HG02642 (cell line): Measurements from ENCODE around the gene MAP2K2.

ENCODE experiments used
- ATAC-seq: cut with Tn5 transposase; IDR thresholded peaks from one replicate; pipeline ENCODE4 v1.9.1; 2021; ENCODE audit warnings: mild to moderate bottlenecking; ENCODE audit not compliant: unreplicated experiment, poor library complexity

Gene MAP2K2

DNA sequence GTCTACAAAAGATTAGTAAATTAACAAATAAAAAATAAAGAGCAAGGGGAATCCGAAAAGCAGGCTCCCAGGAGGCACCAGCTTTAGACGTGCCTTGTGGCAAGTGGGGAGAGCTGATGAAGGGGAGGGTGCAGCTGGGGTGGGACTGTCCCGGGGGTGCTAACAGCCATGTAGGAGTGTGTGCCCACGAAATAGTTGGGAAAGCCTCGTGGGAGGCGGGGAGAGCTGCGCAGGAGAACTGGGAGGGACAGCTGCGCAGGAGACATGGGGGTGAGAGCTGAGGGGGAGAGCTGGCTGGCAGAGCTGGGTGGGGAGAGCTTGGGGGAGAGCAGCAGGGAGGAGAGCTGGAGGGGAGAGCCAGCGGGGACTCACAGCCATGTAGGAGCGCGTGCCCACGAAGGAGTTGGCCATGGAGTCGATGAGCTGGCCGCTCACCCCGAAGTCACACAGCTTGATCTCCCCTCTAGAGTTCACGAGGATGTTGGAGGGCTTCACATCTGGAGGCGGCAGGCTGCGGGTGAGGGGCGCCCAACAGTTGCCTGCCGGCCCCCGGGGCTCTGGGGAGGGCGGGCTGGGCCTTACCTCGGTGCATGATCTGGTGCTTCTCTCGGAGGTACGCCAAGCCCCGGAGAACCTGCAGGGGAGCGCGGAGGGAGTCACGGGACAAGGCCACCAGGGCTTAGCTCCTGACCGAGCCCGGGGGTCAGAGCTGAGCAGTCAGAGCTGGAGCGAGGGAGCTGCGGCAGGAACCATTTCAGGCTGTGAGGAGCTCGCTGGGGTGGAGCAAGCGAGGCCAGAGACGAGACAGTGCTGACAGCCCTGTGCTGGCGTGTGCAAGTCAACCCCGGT lies 23.1 kb downstream of the MAP2K2 start:
- ATAC-seq, result no peak

DNA sequence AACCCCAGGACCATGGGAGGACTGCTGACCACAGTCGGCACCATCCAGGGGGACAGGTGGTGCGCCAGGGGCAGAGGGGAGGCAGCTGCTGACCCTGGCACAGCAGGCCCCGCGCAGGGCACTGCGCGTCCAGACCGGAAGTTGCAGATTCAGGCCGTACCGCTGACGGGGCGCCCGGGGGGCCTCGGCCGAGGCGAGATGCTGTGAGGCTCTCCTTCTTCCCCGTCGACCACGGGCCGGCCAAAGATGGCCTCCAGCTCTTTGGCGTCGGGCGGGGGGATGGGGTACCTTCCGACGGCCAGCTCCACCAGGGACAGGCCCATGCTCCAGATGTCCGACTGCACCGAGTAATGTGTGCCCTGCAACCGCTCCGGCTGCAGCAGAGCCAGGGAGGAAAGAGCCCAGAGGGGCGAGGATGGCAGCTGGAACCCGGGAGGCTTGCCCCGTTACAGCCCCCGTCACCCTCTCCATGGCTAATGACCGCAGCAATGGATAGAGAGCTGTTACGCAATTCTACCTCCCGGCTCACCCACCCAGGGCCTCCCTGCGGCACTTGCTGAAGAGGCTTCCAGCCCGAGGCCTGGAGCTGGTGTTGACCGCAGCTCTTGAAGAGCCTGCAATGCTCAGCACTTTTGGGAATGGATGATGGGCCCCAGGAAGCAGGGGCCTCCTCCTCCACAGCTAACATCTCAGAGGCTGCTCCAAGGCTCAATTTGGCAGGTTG lies 24.7 kb downstream of the MAP2K2 start:
- ATAC-seq, result no peak

DNA sequence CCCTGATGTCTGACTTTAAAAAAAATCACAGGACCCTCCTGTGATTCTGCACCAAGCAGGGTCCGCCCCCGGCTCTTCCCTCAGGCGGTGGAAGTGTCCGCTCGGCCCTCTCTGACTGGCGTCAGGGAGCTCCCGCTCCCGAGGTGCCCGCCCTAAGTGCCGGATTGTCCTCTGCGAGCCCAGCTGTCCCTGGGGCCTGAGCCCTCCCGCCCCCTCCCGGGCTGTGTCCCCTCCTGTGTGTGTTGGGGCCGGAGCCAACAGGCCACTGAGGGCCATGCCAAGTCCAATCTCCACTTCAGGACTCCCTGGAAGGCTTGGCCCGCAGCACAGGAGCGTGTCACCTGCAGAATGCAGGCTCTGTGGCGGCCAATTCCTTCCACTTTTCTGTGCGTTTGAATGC lies 25.4 kb downstream of the MAP2K2 start:
- no peak for ATAC-seq

DNA sequence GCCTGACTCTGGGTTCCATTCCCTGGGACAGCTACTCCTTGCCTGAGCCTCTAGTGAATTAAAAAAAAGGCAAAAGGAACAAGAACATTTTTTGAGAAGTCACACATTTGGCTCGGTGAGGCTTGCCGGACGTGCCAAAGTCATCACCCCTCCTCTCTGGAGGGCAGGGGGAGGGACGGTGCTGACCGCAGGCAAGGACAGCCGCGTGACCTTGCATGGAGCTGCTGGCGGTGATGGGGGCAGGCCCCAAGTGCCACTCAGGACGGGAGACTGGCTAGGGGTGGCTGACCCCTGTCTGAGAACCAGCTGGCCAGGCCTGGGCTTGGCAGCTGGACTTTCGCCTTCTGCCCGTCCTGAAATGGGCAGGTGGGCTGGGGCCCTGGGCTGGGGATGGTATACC lies 26.4 kb downstream of the MAP2K2 start:
- no peak for ATAC-seq

DNA sequence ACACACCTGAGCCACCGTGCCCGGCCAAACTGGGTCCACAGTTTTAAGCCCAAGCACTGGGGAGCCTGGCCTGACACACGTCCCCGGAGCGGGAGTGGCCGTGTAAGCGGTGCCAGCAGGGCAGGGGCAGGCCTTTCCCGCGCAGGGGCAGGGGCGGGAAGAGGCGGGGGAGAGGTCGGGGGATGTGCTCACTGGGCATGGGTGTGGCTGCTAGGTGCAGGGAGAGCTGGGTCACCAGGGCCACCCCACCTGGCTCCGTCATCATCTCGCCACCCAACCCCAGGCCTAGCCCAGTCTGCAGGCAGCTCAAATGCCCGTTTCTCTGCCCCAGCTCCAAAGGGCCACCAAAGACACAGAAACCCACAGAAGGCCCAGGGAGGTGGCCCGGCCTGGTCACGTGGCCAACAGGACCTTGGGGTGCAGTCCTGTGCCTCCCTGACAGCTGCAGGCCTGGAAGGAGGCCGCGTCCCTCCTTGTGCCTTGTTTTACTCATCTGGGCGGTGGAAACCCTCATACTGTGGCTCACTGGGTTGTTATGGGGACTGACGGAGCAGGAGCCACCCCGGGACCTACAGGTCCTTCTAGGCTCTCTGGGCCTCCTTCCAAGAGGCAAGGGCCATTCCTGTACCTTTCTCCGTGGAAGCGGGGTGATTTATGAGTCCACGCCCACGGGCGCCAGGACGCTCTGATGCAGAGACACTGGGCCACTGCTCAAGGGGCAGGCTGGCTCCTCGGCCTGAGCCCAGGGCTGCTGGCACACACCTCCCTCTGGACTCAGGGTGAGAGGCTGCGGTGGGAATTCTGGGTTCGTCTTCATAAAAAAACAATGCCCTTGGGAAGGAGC lies 27.7 kb downstream of the MAP2K2 start:
- ATAC-seq, result no peak

DNA sequence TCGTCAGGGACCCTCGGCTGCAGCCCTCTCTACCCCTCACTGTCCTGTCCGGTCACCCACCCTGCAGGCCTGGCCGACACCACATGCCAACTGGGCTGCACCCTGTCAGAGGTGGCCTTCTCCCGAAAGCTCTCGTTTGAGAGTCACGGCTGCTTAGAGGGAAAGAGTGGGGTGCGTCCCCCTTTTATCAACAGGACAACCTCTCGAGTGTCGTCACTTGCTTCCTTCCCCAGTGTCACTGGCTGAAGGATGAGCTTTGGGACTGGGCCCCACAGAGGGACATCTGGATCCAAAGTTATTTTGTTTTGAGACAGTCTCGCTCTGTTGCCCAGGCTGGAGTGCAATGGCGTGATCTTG lies 28.5 kb downstream of the MAP2K2 start:
- ATAC-seq, result no peak

DNA sequence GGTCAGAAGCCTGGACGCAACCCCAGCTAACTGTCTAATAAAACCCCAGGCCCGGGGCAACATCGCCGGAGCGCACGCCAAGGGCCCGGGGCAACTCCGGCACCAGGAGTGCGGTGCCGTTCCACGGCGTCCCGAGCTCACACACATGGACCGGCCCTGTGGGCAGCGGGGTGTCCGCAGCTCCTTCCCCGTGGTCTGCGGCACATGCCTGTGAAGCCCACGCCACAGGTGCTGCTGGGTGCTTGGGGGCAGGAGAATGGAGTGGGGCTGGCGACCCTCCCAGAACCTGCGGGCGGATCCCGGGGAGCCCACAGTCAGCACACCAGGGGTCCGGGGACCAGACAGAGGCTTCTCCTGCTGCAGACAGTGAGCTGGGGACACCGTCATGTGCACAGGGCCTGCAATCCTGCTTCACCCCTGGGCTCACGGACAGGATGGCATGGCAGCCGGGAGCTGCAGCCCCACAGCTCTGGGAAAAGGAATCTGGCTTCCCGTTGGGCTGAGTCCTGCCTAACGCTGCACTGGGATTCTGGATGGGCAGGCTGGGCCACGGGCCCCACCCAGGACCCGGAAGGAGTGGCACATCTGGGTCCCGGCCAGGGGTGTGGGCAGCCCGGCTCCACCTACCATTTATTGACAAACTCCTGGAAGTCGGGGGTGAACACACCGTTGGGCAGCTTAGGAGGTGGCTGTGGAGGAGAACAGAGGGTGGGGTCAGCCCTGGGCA lies 29.0 kb downstream of the MAP2K2 start:
- ATAC-seq, result no peak

DNA sequence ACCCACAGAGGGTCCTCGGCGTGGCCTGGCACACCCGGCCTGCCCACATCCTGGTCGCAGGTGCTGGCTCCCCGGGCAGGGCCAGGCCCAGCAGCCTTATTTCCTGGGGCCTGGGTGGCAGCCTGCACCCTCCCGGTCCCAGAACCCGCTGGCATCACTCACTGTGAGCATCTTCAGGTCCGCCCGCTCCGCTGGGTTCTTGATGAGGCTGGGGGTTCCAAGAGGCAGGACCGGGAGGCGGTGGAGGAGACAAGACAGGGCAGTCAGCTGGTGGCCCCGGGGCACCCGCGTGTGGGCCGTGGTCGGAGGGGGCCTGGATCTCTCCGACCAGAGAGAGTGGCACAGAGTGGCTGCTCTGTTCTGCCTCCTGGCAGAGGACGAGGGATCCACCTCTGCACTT lies 29.6 kb downstream of the MAP2K2 start:
- no peak for ATAC-seq

DNA sequence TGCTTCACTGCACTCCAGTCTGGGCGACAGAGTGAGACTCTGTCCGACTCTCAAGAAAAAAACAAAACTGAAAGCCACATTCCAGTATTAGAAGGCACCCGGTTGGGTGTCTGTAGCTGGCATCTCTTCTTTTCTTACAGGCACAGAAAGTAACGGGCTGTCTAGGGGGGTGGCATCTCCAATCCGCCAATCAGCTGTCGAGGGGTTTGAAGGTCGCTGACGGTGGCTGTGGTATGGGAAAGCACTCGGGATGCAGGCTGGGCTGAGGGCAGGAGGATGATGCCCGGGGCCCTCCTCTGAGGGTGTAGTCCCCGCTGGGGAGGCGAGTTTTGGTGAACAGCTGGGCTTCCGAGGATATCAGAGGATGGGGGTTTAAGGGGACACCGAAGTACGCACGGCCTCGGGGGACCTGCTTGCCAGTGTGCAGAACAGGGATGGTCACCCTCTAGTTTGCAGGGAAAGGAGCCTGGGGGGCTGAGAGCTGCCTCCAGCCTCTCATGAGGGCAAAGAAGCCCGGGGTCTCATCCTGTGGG lies 30.2 kb downstream of the MAP2K2 start:
- ATAC-seq, result no peak

DNA sequence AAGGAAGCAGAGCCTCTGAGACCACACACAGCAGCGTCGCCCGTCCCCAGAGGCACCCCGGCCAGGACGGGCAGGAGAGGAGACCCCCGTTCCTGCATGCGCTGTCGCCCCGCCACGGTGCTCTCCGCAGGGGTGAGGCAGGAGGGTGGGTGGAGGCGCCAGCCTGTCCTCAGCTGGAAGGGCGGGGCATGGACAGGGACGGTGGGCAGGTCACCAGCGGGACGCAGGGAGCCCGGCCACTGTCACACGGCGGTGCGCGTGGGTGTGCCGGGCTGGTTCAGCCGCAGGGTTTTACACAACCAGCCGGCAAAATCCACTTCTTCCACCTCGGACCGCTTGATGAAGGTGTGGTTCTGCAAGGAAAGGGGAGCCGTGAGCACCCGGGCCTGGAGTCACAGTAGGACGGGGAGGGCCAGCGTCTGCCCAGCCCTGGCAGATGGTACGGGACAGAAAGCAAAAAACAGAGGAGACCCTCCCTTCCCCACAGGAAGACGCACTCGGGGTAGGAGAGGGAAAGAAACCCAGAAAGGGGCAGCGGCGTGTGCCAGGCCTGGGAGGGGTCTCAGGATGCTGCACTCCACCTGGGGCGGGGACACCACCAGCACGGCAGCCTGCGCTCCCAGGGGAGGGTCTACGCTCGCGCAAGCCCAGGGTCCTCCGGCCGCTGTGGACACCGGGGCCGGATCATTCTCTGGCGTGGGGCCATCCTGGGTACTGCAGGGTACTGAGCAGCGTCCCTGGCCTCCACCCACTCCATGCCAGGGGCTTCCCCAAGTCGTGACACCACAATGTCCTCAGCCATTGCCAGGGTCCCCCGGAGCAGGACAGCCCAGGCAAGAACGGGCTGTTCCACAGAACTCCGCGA lies 33.3 kb downstream of the MAP2K2 start:
- no peak for ATAC-seq

DNA sequence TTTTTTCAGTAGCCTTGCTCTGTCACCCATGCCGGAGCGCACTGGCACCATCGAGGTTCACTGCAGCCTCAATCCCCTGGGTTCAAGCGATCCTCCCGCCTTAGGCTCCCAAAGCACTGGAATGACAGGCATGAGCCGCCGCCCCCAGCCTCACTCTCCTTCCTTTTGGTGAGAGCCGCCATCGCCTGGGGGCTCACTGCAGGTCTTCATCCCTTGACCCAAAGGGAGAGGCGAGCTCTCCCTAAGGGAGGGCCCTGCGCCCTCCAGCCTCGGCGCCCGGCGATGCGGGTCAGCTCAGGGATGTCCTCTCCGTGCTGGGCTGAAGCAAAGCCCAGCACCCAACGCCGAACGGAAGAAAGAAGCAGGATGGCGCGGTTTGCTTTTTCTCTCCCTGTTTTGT lies 34.0 kb downstream of the MAP2K2 start:
- ATAC-seq, result no peak

DNA sequence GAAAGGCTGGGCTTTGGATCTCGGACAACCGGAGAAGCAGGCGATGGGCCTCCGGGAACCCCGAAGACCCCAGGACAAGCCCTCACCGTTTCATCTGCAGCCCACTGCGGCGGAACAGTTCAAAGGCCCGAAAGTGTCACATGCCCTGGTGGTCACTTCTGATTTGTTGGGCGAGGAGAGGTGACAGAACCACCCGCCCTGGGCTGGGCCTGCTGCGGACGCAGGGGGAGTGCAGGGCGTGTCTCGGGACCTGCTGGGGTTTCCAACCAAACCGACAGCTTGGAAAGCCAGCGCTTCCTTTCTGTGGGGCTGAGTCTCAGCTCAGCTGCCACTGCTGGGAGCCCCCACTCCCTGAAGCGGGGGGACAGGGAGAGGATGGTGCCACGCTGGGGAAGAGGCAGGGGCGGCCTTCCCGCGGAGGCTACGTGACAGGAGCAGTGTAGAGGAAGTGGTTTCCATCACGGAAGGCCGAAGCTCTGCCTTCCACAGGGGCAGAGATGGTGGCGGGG lies 34.5 kb downstream of the MAP2K2 start:
- ATAC-seq, result no peak

DNA sequence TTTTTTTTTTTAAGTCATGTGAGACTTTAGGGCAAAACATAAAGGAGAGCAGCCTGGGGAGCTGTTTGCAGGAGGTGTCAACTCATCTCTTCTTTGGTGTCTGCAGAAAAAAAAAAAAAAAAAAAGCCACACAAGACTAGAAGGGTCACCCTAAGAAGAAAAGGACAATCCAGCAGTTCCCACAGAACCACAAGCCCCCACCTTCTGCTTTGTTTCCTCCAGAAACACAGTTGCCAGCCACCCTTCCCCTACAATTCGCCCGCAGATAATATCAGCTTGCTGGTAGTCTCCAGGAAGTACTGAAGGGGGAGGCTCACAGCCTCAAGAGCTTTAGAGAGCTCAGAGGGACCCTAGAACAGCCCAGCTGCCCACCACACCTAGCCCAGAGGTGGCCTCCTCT lies 34.9 kb downstream of the MAP2K2 start:
- ATAC-seq, result no peak

DNA sequence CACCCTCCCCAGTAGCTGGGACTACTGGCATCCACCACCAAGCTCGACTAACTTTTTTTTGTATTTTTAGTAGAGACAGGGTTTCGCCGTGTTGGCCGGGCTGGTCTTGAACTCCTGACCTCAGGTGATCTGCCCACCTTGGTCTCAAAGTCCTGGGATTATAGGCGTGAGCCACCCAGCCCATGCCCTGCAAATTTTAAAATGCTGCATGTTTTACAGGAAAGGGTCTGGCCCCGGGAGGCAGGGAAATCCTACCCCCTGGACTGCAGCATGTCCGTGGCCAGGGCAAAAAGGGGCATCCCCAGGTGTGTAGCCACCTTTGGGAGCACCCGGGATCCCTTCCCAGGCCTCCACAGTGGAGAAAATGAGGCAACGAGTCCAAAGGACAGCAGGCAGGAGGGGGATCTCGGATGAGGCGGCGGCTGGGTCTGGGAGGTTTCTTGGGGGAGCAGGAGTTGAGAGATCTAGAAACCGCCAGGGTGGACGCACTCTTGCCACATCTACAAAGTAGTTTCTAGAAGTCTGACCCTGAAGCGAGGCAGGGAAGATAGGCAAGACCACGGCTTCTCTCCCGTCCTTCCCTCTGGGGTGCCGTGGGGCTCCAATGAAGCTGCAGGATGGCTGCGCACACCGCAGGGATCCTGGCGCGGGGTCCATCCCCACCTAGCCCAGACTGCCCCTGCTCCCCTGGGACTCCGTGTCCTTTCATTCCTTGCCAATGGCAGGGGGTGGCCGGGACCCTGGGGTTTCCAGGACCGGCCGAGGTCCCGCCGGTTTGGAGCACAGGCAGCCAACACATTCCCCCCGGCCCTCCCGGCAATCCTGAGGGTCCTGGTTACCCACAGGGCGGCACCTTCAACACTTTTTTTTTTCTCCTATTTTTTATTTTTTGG lies 35.9 kb downstream of the MAP2K2 start:
- no peak for ATAC-seq

DNA sequence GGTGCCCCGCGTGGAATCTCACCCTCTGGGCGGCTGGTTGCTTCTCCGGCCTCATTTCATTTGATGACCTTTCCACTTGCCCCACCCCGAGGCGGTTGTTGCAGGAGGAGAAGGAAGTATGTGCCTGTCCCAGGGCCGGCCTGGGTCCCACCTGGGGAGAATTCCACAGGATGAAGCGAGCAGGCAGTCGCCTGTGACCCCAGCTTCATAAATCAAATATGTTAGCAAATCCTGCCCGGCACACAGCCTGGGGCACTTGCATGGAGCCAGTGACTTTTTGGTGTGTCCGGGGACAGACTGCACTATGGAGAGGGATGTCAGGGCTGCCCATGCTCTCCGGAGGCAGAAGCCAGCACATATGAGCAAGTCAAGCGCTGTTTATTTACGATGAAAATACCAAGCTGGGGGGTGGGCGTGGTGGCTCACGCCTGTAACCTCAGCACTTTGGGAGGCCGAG lies 37.5 kb downstream of the MAP2K2 start:
- no peak for ATAC-seq

DNA sequence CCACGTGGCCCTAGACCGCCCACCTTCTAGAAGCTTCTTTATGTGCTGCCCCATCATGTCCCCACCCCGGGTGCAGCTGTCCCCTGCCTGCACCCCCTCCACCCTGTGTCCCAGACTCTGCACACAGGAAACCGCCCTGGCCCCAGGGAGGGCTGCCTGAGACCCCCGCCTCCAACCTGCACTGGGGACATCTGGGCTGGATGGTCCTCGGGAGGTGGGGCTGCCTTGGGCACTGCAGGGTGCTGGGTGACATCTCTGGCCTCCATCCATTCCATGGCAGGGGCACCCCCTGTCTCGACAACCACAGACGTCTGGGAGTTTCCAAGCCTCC lies 39.4 kb downstream of the MAP2K2 start:
- ATAC-seq, result no peak

DNA sequence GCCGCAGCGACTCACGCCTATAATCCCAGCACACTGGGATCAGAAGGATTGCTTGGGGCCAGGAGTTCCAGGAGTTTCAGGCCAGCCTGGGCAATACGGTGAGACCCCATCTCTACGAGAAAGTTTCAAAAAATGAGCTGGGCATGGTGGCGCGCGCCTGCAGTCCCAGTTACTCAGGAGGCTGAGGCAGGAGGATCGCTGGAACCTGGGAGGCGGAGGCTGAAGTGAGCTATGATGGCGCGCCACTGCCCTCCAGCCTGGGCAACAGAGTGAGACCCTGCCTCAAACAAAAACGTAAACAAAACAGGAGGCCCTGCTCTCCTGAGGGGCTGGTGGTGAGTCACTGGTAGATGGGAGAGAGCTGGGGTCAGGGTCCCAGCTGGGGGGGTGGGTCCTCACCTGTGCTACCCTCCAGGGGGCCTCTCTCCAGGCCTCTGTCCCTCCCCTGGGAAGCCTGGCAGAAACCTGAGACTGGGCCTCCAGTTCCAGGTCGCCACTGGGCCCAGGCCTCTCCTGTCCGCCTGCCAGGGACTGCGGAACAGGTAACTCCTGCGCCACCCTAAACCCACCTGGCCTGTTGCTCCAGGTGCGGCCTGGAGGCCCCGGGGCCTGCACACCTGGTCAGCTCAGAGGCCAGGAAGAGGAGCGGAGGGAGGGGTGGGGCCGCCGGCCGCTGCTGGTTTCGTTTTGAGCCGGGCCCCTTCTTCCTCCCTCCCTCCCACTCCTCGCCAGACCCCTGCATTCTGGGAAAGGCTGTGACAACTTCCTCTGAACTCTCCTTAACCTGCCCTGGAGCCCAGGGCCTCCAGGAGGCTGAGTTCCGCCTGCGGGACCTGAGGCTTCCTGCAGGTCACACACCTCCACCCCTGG lies 40.0 kb downstream of the MAP2K2 start:
- ATAC-seq, result no peak
